ENCODE measurements around the gene MYO5A. TPM values are rescaled to one million over a fixed set of nuclear protein-coding genes. Genes with fewer than 3 reads are reported as not detected.

MYO5A gene
- total and polyA plus RNA-seq, 9 of the 15 experiments (the other 6 are each of a cell fraction or from before 2014, with no cell fraction given): 0.03 to 0.82 (median 0.40) TPM

DNA sequence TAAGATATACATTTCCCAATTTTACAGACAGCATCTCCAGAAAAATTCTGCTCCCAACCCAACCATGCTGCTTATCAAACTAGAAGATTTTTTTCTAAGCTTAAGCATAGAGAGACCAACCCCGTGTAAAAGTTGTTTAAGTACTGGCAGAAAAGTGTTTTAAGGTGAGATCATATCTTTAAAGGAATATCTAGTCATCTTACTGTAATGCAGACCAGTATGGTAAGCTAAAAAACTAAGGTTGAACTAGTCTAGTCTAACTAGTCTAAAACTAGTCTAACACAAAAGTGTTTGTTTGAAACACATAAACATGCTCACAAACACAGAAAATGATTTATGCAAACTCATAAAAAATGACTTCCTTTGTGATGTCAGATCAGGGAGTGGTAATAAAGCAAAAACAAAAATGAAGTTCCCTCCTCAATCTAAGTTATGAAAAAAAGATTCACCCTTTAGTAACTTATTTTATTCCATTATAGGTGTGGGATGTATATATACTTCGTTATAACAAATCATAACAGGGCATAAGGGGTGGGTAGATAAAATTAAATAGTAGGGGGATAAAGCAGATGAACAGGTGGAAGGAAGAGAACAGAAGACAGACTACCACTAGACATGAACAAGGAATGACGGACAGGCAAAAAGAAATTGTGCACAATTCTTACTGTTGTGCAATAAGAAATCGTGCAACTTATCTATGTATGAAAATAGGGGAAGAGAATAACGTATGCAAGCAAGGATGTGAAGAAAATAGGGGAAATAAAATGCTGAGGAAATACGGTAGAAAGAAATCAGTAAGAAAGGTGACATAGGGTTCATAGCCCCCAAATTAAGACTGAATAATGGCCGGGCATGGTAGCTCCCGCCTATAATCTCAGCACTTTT lies 10.0 kb downstream of the MYO5A start:
- Histone ChIP-seq H3K4me1 (replicated peaks in 1 of 2; ENCODE audit: control insufficient read depth in 2 of 2, insufficient read depth in 2 of 2, low read length in 2 of 2) (no peaks in the 10 kb centered on the region), H3K36me3 (ENCODE audit: control insufficient read depth, insufficient read depth, low read length) (no peaks in the 10 kb centered on the region), H3K79me2 (ENCODE audit: control insufficient read depth, insufficient read depth, low read length) (no peaks in the 10 kb centered on the region), H3K9ac (ENCODE audit: insufficient read depth in 1 of 2, low read depth in 2 of 2, low read length in 2 of 2) (no peak overlapping the region), H3K9me1 (ENCODE audit: control insufficient read depth, insufficient read depth, low read length) (no peaks in the 10 kb centered on the region), H3K9me3 (replicated peaks; ENCODE audit: control insufficient read depth, insufficient read depth, low read depth, low read length) (no peaks in the 10 kb centered on the region), H3K27ac (ENCODE audit: extremely low read depth, low read depth, low read length) (no peak overlapping the region), H2AFZ (ENCODE audit: low read depth, low read length) (no peak overlapping the region), H4K20me1 (replicated peaks; ENCODE audit: control insufficient read depth, insufficient read depth, low read length) (peaks cover 8% of the 10 kb centered on the region; the same call in 1 of the 2 replicates), H3K27me3 (ENCODE audit: control insufficient read depth in 2 of 2, insufficient read depth in 2 of 2, low read length in 2 of 2) (peaks cover 5 to 10% of the 10 kb centered on the region in 2 experiments), H3K4me3 (no peak overlapping the region), H3K4me2 (ENCODE audit: insufficient read depth, low read length) (no peak overlapping the region)
- WGBS (ENCODE audit: insufficient coverage, low coverage, missing lambda C conversion rate): 2% methylated on average over 8 of the region's 8 CpGs
- FAIRE-seq: no peak
- DNase-seq (ENCODE audit: extremely low read depth in 1 of 4, low spot score in 3 of 4): no peak
- ChIA-PET POLR2A (no interaction called here), CTCF (ENCODE audit: low intra/inter-chr PET ratio) (no interaction called here)
- no peak for ATAC-seq
- peak; percentile 70 for TF ChIP-seq CEBPB (tag; IDR thresholded peaks at IDR 0.05)
- TF ChIP-seq NRF1 (conservative IDR thresholded peaks at IDR 0.05 in 1 of 2, IDR thresholded peaks at IDR 0.05 in 1 of 2): no peak
- no peak for TF ChIP-seq CEBPG (CRISPR knock-in tag; IDR thresholded peaks at IDR 0.05)
- TF ChIP-seq CEBPG (tag; conservative IDR thresholded peaks at IDR 0.05 in 1 of 2, IDR thresholded peaks at IDR 0.05 in 1 of 2): peak in 1 of 2 experiments; percentile 43; a peak in 1 of 4 replicates
- intact Hi-C loops (cut with micrococcal nuclease) (loop anchor here (5.0 kb wide), 1 partner anchor 251 kb away; no protein-coding TSS in a partner anchor), in situ Hi-C loops (cut with MboI) (no loop called here)
- BruUV-seq (replicated peaks): no TSS peak

Data from K562 (cell line).